ENCODE results near the gene CD80. TPM values are rescaled to one million over a fixed set of nuclear protein-coding genes. Genes with fewer than 3 reads are reported as not detected.

CD80 gene
- total RNA-seq, 1 donor from 2014 or later = not detected

GRCh38 chr3:119542168-119542767 is 17.1 kb downstream of the CD80 start:
- H3K9me3 ChIP-seq (replicated peaks) = no peaks in the 10 kb centered on the region
- no peaks in the 10 kb centered on the region for H3K4me1 ChIP-seq
- no peak for TF ChIP-seq CTCF (IDR thresholded peaks at IDR 0.05; ENCODE audit: borderline replicate concordance)
- H3K27me3 ChIP-seq (ENCODE audit: low read depth) = no peaks in the 10 kb centered on the region
- H3K4me3 ChIP-seq = no peak overlapping the region
- H3K27ac ChIP-seq (replicated peaks) = no peak overlapping the region
- DNase-seq = no peak
- intact Hi-C loops (cut with micrococcal nuclease) = no loop called here
- H3K36me3 ChIP-seq = no peaks in the 10 kb centered on the region

- Histone ChIP-seq H3K4me3 (no peak overlapping the region), H3K4me1 (no peaks in the 10 kb centered on the region), H3K9me3 (replicated peaks) (no peaks in the 10 kb centered on the region), H3K27ac (replicated peaks) (no peak overlapping the region), H3K36me3 (no peaks in the 10 kb centered on the region), H3K27me3 (ENCODE audit: low read depth) (no peaks in the 10 kb centered on the region)
- intact Hi-C loops (cut with micrococcal nuclease) = no loop called here
- no peak for TF ChIP-seq CTCF (IDR thresholded peaks at IDR 0.05; ENCODE audit: borderline replicate concordance)
- no peak for DNase-seq
Observed at GRCh38 chr3:119541547-119541946, 17.9 kb downstream of the CD80 start.

GRCh38 chr3:119538772-119539171 is 20.6 kb downstream of the CD80 start:
- DNase-seq = no peak
- Histone ChIP-seq H3K4me1 (no peaks in the 10 kb centered on the region), H3K27ac (replicated peaks) (no peak overlapping the region), H3K4me3 (no peak overlapping the region), H3K9me3 (replicated peaks) (no peaks in the 10 kb centered on the region), H3K36me3 (no peaks in the 10 kb centered on the region), H3K27me3 (ENCODE audit: low read depth) (no peaks in the 10 kb centered on the region)
- no peak for TF ChIP-seq CTCF (IDR thresholded peaks at IDR 0.05; ENCODE audit: borderline replicate concordance)
- intact Hi-C loops (cut with micrococcal nuclease) = no loop called here

- intact Hi-C loops (cut with micrococcal nuclease) = no loop called here
Observed at GRCh38 chr3:119536757-119537156, 22.7 kb downstream of the CD80 start.

GRCh38 chr3:119534296-119534695 is 25.1 kb downstream of the CD80 start:
- Histone ChIP-seq H3K9me3 (replicated peaks) (no peaks in the 10 kb centered on the region), H3K4me1 (no peaks in the 10 kb centered on the region), H3K27ac (replicated peaks) (no peak overlapping the region), H3K36me3 (no peaks in the 10 kb centered on the region), H3K27me3 (ENCODE audit: low read depth) (no peaks in the 10 kb centered on the region), H3K4me3 (no peak overlapping the region)
- intact Hi-C loops (cut with micrococcal nuclease) = no loop called here
- DNase-seq = no peak
- no peak for TF ChIP-seq CTCF (IDR thresholded peaks at IDR 0.05; ENCODE audit: borderline replicate concordance)

More at GRCh38 chr3:119536757-119537156, 22.7 kb downstream of the CD80 start:
- Histone ChIP-seq H3K27ac (replicated peaks) (no peak overlapping the region), H3K9me3 (replicated peaks) (no peaks in the 10 kb centered on the region), H3K36me3 (no peaks in the 10 kb centered on the region), H3K4me3 (no peak overlapping the region), H3K4me1 (no peaks in the 10 kb centered on the region), H3K27me3 (ENCODE audit: low read depth) (no peaks in the 10 kb centered on the region)
- TF ChIP-seq CTCF (IDR thresholded peaks at IDR 0.05; ENCODE audit: borderline replicate concordance) = no peak
- DNase-seq = no peak

All from left ventricle myocardium inferior (tissue), 1 donor.